Measurements from ENCODE around the gene EIF2S2.

DNA sequence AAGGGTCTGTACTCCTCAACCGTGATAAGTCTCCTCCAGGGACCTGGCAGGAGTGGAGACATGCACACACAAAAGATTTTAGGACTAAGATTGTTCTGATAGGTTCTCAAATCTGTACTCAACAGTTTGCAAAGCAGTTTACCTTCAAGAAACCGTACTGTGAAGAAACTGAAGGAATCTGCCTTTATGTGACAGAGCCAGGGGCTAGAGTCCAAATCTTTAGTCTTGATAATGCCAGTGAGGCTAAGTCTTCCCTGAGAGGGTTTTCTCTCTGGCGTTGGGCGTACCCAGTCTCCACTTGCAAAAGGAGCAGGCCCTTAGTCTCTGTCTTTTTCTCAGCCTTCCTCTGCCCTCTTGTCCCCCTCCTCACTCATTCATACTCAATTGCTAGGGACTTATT, 70.8 kb downstream of the EIF2S2 start:
- TF ChIP-seq, protein P1, sequence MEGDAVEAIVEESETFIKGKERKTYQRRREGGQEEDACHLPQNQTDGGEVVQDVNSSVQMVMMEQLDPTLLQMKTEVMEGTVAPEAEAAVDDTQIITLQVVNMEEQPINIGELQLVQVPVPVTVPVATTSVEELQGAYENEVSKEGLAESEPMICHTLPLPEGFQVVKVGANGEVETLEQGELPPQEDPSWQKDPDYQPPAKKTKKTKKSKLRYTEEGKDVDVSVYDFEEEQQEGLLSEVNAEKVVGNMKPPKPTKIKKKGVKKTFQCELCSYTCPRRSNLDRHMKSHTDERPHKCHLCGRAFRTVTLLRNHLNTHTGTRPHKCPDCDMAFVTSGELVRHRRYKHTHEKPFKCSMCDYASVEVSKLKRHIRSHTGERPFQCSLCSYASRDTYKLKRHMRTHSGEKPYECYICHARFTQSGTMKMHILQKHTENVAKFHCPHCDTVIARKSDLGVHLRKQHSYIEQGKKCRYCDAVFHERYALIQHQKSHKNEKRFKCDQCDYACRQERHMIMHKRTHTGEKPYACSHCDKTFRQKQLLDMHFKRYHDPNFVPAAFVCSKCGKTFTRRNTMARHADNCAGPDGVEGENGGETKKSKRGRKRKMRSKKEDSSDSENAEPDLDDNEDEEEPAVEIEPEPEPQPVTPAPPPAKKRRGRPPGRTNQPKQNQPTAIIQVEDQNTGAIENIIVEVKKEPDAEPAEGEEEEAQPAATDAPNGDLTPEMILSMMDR (IDR thresholded peaks at IDR 0.05) = no peak
- no peak for TF ChIP-seq EP300 (IDR thresholded peaks at IDR 0.05)

All from tibial nerve (tissue), 4 donors.